GM10266 (cell line): ENCODE results near the gene SLC9C1.
A peak's percentile ranks its signal among the peaks of the same experiment; 100 is the strongest.

ENCODE experiments used
- DNase-seq: peaks from one replicate; pipeline ENCODE4 v3.0.0; 2012; ENCODE audit errors: extremely low spot score
- TF ChIP-seq, protein P1 (sequence below): IDR thresholded peaks from 2 replicates; pipeline ENCODE4 v1.5.1; 2012; ENCODE audit warnings: mild to moderate bottlenecking, low read depth; ENCODE audit not compliant: control insufficient read depth, insufficient read depth; ENCODE audit errors: missing control alignments

Gene SLC9C1

DNA sequence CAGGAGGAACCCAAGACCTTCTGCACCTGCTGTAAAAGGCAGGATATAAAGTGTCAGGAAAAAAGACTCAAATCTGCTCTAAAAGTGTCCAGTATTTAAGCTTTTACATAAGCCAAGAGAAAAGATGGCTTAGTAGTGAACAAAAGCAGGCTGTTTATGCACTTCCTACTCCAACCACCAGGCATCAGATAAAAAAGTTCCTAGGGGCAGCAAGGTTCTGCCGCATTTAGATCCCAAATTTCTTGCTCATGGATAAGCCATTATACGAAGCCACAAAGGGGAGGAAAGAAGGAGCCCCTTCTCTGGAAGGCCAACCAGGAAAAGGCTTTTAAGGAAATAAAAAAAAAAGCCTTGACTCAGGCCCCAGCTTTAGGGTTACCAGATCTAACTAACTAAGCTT lies 10.6 kb upstream of the SLC9C1 start:
- no peak for DNase-seq
- TF ChIP-seq, protein P1, sequence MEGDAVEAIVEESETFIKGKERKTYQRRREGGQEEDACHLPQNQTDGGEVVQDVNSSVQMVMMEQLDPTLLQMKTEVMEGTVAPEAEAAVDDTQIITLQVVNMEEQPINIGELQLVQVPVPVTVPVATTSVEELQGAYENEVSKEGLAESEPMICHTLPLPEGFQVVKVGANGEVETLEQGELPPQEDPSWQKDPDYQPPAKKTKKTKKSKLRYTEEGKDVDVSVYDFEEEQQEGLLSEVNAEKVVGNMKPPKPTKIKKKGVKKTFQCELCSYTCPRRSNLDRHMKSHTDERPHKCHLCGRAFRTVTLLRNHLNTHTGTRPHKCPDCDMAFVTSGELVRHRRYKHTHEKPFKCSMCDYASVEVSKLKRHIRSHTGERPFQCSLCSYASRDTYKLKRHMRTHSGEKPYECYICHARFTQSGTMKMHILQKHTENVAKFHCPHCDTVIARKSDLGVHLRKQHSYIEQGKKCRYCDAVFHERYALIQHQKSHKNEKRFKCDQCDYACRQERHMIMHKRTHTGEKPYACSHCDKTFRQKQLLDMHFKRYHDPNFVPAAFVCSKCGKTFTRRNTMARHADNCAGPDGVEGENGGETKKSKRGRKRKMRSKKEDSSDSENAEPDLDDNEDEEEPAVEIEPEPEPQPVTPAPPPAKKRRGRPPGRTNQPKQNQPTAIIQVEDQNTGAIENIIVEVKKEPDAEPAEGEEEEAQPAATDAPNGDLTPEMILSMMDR: no peak

DNA sequence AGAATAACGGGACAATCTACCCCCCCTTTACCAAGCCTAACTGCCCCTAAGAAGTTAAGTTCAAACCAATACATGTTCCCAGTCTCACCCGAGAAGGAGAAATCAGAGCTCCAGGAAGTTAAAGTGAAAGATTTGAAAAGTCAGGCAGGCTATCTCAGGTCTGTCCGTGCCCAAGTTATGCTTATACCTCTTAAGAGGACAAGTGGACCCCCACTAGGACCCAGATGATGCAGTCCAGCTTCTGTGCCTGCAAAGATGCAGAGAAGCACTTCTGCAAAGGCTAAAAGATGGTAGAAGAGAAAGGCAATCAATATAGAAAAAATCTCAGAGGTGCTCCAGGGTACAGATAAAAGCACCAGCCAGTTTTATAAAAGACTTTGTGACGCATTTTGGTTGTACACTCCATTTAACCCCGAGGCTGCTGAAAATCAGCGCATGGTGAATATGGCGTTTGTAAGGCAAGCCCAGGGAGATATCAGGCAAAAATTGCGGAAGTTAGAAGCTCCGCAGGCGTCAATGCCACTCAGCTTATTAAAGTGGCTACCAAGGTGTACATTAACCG lies 9.8 kb upstream of the SLC9C1 start:
- TF ChIP-seq, protein P1: no peak
- DNase-seq: peak; percentile 10

DNA sequence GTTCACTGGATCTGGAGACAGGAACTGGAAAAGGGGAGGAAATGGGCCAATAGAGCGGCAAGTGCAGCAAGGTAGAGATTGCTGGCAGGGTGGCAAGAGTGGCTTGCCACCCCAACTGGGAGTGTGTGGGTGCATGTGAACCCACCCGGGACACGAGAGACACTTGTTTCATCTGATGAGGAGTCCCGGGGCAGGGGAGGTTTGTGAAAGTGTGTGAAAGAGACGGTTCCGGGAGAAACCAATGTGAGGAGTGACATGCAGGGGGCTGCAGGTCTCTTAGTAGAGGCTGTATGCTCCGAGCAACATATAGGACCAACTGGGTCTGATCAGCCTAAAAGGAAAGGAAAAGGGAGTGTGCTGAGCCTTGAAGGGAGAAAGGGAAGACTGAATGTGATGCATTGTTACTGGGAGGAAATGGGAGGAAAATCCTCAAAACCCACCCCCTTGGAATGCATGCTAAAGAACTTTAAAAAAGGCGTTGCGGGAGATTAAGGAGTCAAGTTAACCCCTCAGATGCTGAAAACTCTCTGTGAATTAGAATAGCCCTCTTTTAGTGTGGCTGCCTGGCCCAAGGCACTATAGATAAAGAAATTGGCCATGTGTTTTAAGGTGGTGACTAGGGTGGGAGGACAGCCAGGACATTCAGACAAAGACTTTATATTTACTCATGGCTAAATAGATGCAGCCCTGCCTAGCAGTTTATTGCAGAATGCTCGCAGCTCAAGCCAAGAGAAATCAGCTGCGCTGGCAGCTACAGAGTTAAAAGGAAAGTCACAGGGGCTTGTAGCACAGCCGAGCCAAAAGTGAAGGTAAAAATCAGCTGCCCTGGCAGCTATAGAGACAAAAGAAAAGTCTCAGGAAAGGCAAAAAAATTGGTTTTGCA lies 9.1 kb upstream of the SLC9C1 start:
- peak; percentile 5 for DNase-seq
- TF ChIP-seq, protein P1: no peak

DNA sequence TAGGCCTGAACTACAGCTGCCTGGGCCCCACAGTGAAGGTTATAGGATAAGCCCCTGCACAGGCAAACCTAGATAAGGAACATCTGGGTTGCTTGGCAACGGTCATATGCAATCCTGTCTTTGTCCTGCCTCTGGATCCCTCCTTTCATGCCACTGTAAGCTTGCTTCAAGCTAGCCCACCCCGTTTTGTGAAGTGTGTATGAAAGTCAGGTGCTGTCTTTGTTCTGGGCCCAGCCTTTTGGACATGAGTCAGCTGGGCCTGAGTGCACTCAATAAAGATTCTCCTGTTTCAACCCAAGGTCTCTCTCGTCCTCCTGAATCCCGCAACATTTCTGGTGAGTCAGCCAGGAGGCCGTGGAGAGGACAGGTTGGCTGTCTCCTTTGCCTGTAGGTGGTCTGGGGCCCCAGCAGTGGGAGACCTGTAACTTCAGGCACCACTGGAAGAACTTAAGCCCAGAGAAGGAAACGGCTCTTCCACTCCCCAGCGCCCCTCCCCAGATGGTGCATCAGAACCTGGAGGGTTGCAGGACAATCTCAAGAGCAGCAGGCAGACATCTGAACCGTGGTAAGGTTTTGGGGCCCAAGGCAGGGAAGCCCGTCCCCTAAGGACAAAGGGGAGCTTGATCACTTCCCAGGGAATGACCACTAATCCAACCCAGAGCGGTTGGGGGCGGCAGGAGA lies 8.3 kb upstream of the SLC9C1 start:
- TF ChIP-seq, protein P1: no peak
- DNase-seq: no peak

DNA sequence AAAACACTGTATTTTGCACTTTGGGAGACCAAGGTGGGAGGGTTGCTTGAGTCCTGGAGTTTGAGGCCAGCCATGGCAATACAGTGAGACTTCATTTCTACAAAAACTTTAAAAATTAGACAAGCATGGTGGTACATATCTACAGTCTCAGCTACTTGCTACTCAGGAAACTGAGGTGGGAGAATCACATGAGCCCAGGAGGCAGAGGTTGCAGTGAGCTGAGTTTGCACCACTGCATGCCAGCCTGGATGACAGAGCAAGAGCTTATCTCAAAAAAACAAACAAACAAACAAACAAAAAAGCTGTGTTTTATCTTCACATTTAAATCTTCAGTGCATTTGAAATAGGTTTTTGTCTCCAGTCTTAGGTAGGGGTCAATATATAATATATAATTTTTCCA lies 4.8 kb upstream of the SLC9C1 start:
- TF ChIP-seq, protein P1: no peak
- no peak for DNase-seq

DNA sequence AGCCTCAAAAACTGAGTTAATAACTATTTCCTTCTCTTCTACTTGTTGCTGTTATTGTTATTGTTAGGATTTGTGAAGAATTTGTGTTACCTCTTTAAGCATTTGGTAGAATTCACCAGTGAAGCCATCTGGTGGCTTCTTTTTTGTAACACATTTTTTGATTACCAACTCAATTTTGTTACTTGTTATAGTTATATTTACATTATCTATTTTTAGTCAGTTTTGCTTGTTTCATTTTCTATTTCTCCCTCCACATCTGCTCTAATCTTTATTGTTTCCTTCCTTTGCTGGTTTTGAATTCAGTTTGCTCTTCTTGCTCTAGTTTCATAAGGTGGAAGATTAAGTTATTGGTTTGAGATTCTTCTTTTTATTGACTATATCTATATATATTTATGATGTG lies 3.7 kb upstream of the SLC9C1 start:
- no peak for DNase-seq
- TF ChIP-seq, protein P1: no peak

DNA sequence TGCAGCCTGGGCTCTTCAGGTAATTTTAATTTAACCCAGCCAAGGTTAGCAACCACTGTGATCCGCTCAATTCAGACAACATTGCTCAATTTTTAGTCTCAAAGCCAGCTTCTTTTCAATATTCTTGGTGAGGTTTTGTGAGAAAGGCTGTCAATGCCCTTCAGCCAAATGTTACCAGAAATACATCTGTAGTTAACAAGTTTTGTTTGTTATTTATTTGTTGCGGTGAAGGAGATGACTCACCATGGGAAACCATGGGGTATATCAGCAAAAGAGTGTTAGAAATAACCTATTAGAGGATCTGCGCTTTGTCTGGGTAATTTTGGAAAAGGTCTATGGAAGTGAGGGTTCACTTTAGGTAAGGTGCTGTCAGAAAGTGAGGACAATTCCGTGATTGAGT lies 5.0 kb downstream of the SLC9C1 start:
- no peak for DNase-seq
- TF ChIP-seq, protein P1: no peak
